Gastrocnemius medialis (tissue), 4 donors: ENCODE data around the gene PTF1A. TPM values are rescaled to one million over a fixed set of nuclear protein-coding genes. Genes with fewer than 3 reads are reported as not detected.

Source experiments
- ATAC-seq, 2 donors: fragments of 150-250 bp; one replicate each; pipeline ENCODE4 v1.9.1; 2016
- DNase-seq, 2 donors: peaks; one replicate each; pipeline ENCODE4 v3.0.0-alpha.2; 2019
- H3K27ac ChIP-seq, 4 donors: fragments of 200-600 bp; sonication (generic); 1 replicate in 1 of 4; 2 replicates in 3 of 4; pipeline ENCODE4 v1.5.1; 2016 to 2018; ENCODE audit warnings: mild to moderate bottlenecking in 2 of 4, moderate library complexity in 1 of 4
- H3K27me3 ChIP-seq, 3 donors: fragments of 200-600 bp; sonication (generic) in 2 of 3; 1 replicate in 1 of 3; 2 replicates in 2 of 3; pipeline versions ENCODE4 v1.5.1 to v1.6.0; 2016 to 2019; ENCODE audit warnings: mild to moderate bottlenecking in 1 of 3, moderate library complexity in 1 of 3
- H3K36me3 ChIP-seq, 2 donors: fragments of 200-600 bp; sonication (generic) in 1 of 2; one replicate each; pipeline ENCODE4 v1.5.1; 2017 to 2018
- H3K4me1 ChIP-seq, 2 donors: fragments of 200-600 bp; sonication (generic) in 1 of 2; one replicate each; pipeline ENCODE4 v1.5.1; 2016 to 2017; ENCODE audit warnings: mild to moderate bottlenecking in 2 of 2
- H3K4me3 ChIP-seq, 4 donors: fragments of 200-600 bp; sonication (generic) in 3 of 4; 1 replicate in 1 of 4; 2 replicates in 3 of 4; pipeline ENCODE4 v1.5.1; 2016 to 2019; ENCODE audit warnings: mild to moderate bottlenecking in 2 of 4
- H3K9me3 ChIP-seq, 3 donors: fragments of 200-600 bp; sonication (generic) in 2 of 3; 1 replicate in 1 of 3; 2 replicates in 2 of 3; pipeline ENCODE4 v1.5.1; 2016 to 2019
- CTCF ChIP-seq, 5 experiments: fragments of 450-650 bp in 3 of 5; fragments of 200-600 bp in 2 of 5; sonication (generic) in 2 of 5; IDR thresholded peaks in 4 of 5; conservative IDR thresholded peaks in 1 of 5; 1 replicate in 4 of 5; 2 replicates in 1 of 5; pipeline ENCODE4 v1.5.1; 2016 to 2019; ENCODE audit warnings: antibody characterized with exemption in 5 of 5, mild to moderate bottlenecking in 3 of 5, moderate library complexity in 3 of 5
- POLR2A ChIP-seq, 2 donors: fragments of 450-650 bp; IDR thresholded peaks; one replicate each; pipeline ENCODE4 v1.6.1; 2017; ENCODE audit warnings: antibody characterized with exemption in 2 of 2, mild to moderate bottlenecking in 2 of 2, moderate library complexity in 2 of 2
- in situ Hi-C, 4 donors: fragments of 200-750 bp; cut with MboI; loops; one replicate each; pipeline versions ENCODE4 v1.15.0 to v1.8.0; 2017; ENCODE audit warnings: low sequenced_read_pairs in 4 of 4
- intact Hi-C: fragments of 100-400 bp; cut with DNase I; formaldehyde crosslinking; loops from one replicate; pipeline ENCODE4 v1.15.1; 2023; ENCODE audit warnings: low total_unique reads
- total RNA-seq, 4 donors: library from RNA; depleted of rRNA; stranded (reverse); fragments of >200 nt; gene quantifications; one replicate each; pipeline versions ENCODE4 v1.1.0 to v1.2.3, GENCODE V29; 2016

Gene PTF1A
- total RNA-seq, 4 donors from 2014 or later: not detected

GRCh38 chr10:23150091-23150490 is 42.0 kb upstream of the PTF1A start:
- intact Hi-C loops: no loop called here
- no peak for ATAC-seq
- in situ Hi-C loops: loop anchor here in 1 of 4 donors (25.0 kb wide), 1 partner anchor 1412 kb away; no protein-coding TSS in a partner anchor

GRCh38 chr10:23150610-23151009 is 41.5 kb upstream of the PTF1A start:
- intact Hi-C loops: no loop called here
- H3K4me1 ChIP-seq: no peaks in the 10 kb centered on the region
- no peaks in the 10 kb centered on the region for H3K9me3 ChIP-seq
- H3K4me3 ChIP-seq: no peak overlapping the region
- peaks cover 0 to 3% (median 0%) of the 10 kb centered on the region in 3 donors for H3K27me3 ChIP-seq
- H3K27ac ChIP-seq: no peak overlapping the region
- ATAC-seq: no peak
- DNase-seq: no peak
- H3K36me3 ChIP-seq: no peaks in the 10 kb centered on the region
- TF ChIP-seq POLR2A (IDR thresholded peaks at IDR 0.05) (no peak), CTCF (IDR thresholded peaks at IDR 0.05 in 4 of 5, conservative IDR thresholded peaks at IDR 0.05 in 1 of 5) (no peak)
- in situ Hi-C loops: loop anchor here in 1 of 4 donors (25.0 kb wide), 1 partner anchor 1412 kb away; no protein-coding TSS in a partner anchor

More at GRCh38 chr10:23150091-23150490, 42.0 kb upstream of the PTF1A start:
- TF ChIP-seq CTCF (IDR thresholded peaks at IDR 0.05 in 4 of 5, conservative IDR thresholded peaks at IDR 0.05 in 1 of 5) (no peak), POLR2A (IDR thresholded peaks at IDR 0.05) (no peak)
- no peak overlapping the region for H3K4me3 ChIP-seq
- H3K4me1 ChIP-seq: no peaks in the 10 kb centered on the region
- H3K36me3 ChIP-seq: no peaks in the 10 kb centered on the region
- H3K9me3 ChIP-seq: no peaks in the 10 kb centered on the region
- H3K27ac ChIP-seq: no peak overlapping the region
- DNase-seq: no peak
- H3K27me3 ChIP-seq: peaks cover 0 to 3% (median 0%) of the 10 kb centered on the region in 3 donors

- intact Hi-C loops: no loop called here
- ATAC-seq: no peak
Observed at GRCh38 chr10:23151071-23151470, 41.0 kb upstream of the PTF1A start.

GRCh38 chr10:23155169-23155568 is 36.9 kb upstream of the PTF1A start:
- no peaks in the 10 kb centered on the region for H3K36me3 ChIP-seq
- H3K4me3 ChIP-seq: no peak overlapping the region
- intact Hi-C loops (no loop called here), in situ Hi-C loops (loop anchor here in 1 of 4 donors (25.0 kb wide), 1 partner anchor 1407 kb away; no protein-coding TSS in a partner anchor)
- no peak overlapping the region for H3K27ac ChIP-seq
- DNase-seq: no peak
- H3K27me3 ChIP-seq: peaks cover 0 to 5% (median 0%) of the 10 kb centered on the region in 3 donors
- no peaks in the 10 kb centered on the region for H3K4me1 ChIP-seq
- no peaks in the 10 kb centered on the region for H3K9me3 ChIP-seq
- TF ChIP-seq CTCF (IDR thresholded peaks at IDR 0.05 in 4 of 5, conservative IDR thresholded peaks at IDR 0.05 in 1 of 5) (no peak), POLR2A (IDR thresholded peaks at IDR 0.05) (no peak)
- no peak for ATAC-seq

More at GRCh38 chr10:23151071-23151470, 41.0 kb upstream of the PTF1A start:
- in situ Hi-C loops: loop anchor here in 1 of 4 donors (25.0 kb wide), 1 partner anchor 1411 kb away; no protein-coding TSS in a partner anchor
- H3K4me3 ChIP-seq: no peak overlapping the region
- H3K27ac ChIP-seq: no peak overlapping the region
- TF ChIP-seq POLR2A (IDR thresholded peaks at IDR 0.05) (no peak), CTCF (IDR thresholded peaks at IDR 0.05 in 4 of 5, conservative IDR thresholded peaks at IDR 0.05 in 1 of 5) (no peak)
- DNase-seq: no peak
- H3K4me1 ChIP-seq: no peaks in the 10 kb centered on the region
- H3K9me3 ChIP-seq: no peaks in the 10 kb centered on the region
- peaks cover 0 to 3% (median 0%) of the 10 kb centered on the region in 3 donors for H3K27me3 ChIP-seq
- H3K36me3 ChIP-seq: no peaks in the 10 kb centered on the region
